ENCODE data around the gene CKS1B.

CKS1B gene

GRCh38 chr1:154974102-154974807 lies at the start of gene CKS1B:
Gene CKS1B (plus strand): TSS chr1:154974681. CDS start chr1:154974746, 65 bp downstream.
- peak; percentile 93 for DNase-seq

GRCh38 chr1:154925335-154926170 lies 48.9 kb upstream of the CKS1B start:
- no peak for DNase-seq

- DNase-seq = no peak
Observed at GRCh38 chr1:154926201-154926600, 48.3 kb upstream of the CKS1B start.

GRCh38 chr1:154931940-154932487 lies 42.5 kb upstream of the CKS1B start:
- no peak for DNase-seq

- no peak for DNase-seq
Observed at GRCh38 chr1:154934358-154934948, 40.0 kb upstream of the CKS1B start.

- DNase-seq = no peak
Observed at GRCh38 chr1:154935749-154936554, 38.5 kb upstream of the CKS1B start.

GRCh38 chr1:154936555-154937084 lies 37.9 kb upstream of the CKS1B start, which contains the start of gene PMVK:
Gene PMVK (minus strand): TSS chr1:154936719. CDS start chr1:154936685, 34 bp downstream.
- DNase-seq = peak; percentile 93

- DNase-seq = peak; percentile 87
Observed at GRCh38 chr1:154937085-154937987, 37.1 kb upstream of the CKS1B start.

- no peak for DNase-seq
Observed at GRCh38 chr1:154937988-154938386, 36.5 kb upstream of the CKS1B start.

- no peak for DNase-seq
Observed at GRCh38 chr1:154938604-154939399, 35.7 kb upstream of the CKS1B start.

- no peak for DNase-seq
Observed at GRCh38 chr1:154940213-154940560, 34.3 kb upstream of the CKS1B start.

- no peak for DNase-seq
Observed at GRCh38 chr1:154940651-154941194, 33.8 kb upstream of the CKS1B start.

GRCh38 chr1:154941333-154942013 lies 33.0 kb upstream of the CKS1B start:
- DNase-seq = no peak

GRCh38 chr1:154943649-154944400 lies 30.7 kb upstream of the CKS1B start:
- DNase-seq = peak; percentile 50

GRCh38 chr1:154944401-154945159 lies 29.9 kb upstream of the CKS1B start:
- no peak for DNase-seq

- DNase-seq = no peak
Observed at GRCh38 chr1:154945160-154945961, 29.1 kb upstream of the CKS1B start.

Data from stimulated activated CD4-positive, alpha-beta T cell treated with anti-CD3 and anti-CD28 coated beads, Interleukin-4, amount 100 ng/mL, for 1 hour (primary cell).